LNCaP clone FGC (cell line): ENCODE data around the gene SREK1IP1.

Experiments used
- DNase-seq: peaks from one replicate; pipeline ENCODE4 v3.0.0-alpha.2; 2011; ENCODE audit warnings: low read depth
- H3K4me3 ChIP-seq: 2 replicates; pipeline ENCODE4 v1.5.1; 2011; ENCODE audit warnings: mild to moderate bottlenecking, low read depth, low read length, control low read depth
- CTCF ChIP-seq: IDR thresholded peaks from 2 replicates; pipeline ENCODE4 v1.5.1; 2012; ENCODE audit warnings: mild to moderate bottlenecking; ENCODE audit not compliant: control insufficient read depth, insufficient read depth; ENCODE audit errors: extremely low read depth

Gene SREK1IP1

GRCh38 chr5:64796301-64796700, 27.8 kb upstream of the SREK1IP1 start:
- DNase-seq, result no peak
- TF ChIP-seq CTCF, result no peak
- no peak overlapping the region for H3K4me3 ChIP-seq

DNA sequence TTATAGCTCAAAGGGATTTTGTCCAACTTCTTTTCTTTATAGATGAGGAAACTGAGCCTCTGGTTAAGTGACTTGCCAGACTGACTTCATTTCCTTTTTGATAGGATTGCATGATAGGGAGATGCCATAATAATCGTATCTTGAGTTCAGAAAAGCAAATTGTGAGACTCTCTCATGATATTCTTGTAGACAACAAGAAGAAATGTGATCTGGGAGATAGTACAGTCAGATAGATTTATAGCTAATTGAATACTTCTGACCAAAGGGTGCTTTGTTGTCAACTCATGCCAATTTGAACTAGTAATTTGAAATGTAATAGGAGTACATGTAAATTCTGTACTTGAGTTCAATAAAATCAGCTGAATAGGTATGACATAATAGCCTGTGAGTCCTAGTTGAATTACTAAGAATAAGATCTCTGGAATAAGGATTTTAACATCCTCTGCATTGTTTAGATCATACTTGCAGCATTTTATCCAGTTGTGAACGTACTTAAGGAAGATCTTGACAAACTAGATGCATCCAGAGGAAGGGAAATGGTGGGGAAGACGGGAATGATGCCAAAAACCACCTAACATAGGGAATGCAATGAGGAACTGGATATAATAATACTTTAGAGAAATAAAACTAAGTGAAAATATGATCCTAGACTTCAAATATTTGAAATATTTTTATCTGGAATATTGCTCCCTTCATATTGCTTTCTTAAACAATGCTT, 25.7 kb upstream of the SREK1IP1 start:
- no peak for DNase-seq
- TF ChIP-seq CTCF, result no peak

GRCh38 chr5:64792469-64792868, 24.0 kb upstream of the SREK1IP1 start:
- no peak overlapping the region for H3K4me3 ChIP-seq
- DNase-seq, result no peak

More for the DNA sequence above, 25.7 kb upstream of the SREK1IP1 start:
- no peak overlapping the region for H3K4me3 ChIP-seq

GRCh38 chr5:64790210-64790609, 21.7 kb upstream of the SREK1IP1 start:
- no peak for DNase-seq
- no peak for TF ChIP-seq CTCF
- H3K4me3 ChIP-seq, result no peak overlapping the region

More at GRCh38 chr5:64792469-64792868, 24.0 kb upstream of the SREK1IP1 start:
- no peak for TF ChIP-seq CTCF

GRCh38 chr5:64789457-64789856, 21.0 kb upstream of the SREK1IP1 start:
- TF ChIP-seq CTCF, result no peak
- H3K4me3 ChIP-seq, result no peak overlapping the region
- DNase-seq, result no peak

DNA sequence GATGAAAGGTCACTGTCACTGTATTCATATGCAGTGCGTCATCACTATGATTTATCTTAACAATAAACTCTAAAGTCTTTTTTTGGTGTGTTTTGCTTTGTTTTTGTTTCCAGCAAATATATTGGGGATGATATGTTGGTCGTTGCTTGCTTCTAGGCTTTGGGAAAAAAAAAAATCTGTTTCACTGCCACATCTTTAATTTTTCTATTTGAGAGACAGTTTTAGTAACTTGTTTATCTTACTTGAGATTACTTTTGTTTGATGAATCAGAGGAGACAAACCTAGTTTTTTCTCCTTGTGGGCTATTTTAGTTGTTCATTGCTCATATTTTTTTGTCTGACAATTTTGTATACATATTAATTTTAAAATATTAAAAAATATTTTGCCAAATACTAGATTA, 19.7 kb upstream of the SREK1IP1 start:
- DNase-seq, result no peak
- H3K4me3 ChIP-seq, result no peak overlapping the region
- TF ChIP-seq CTCF, result no peak

DNA sequence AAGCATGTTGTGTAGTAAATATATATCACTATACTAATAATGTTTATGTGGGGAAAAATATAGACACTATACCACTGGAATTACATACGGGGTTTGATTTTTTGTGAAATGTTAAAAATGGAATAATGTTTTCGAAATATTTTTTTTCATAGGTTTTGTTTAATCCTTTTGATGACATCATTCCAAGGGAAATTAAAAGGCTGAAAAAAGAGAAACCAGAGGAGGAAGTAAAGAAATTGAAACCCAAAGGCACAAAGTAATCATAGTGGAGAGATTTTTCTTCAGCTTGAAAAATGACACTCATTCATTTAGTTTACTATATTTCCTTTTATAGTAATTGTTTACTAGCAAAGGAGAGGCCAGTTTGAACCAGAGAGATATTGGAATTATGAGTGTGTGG, 17.9 kb upstream of the SREK1IP1 start:
- no peak for TF ChIP-seq CTCF
- DNase-seq, result no peak
- H3K4me3 ChIP-seq, result no peak overlapping the region
